Erythroblast (primary cell): ENCODE measurements around the gene HHLA2.

ENCODE experiments used
- GATA1 ChIP-seq: IDR thresholded peaks from 2 replicates; pipeline ENCODE4 v1.6.1; 2011; ENCODE audit warnings: low read depth, mild to moderate bottlenecking, control low read depth, low read length, moderate library complexity
- POLR2A ChIP-seq: IDR thresholded peaks from 2 replicates; pipeline ENCODE4 v1.6.1; 2011; ENCODE audit warnings: mild to moderate bottlenecking, low read length

GRCh38 chr3:108389372-108389771 lies 93.0 kb downstream of the HHLA2 start:
- TF ChIP-seq POLR2A (no peak), GATA1 (no peak)
